Fibroblast of villous mesenchyme (primary cell): ENCODE data around the gene RNF2. TPM values are rescaled to one million over a fixed set of nuclear protein-coding genes. Genes with fewer than 3 reads are reported as not detected.

Experiments
- DNase-seq: peaks from one replicate; pipeline ENCODE4 v3.0.0-alpha.2; 2010; ENCODE audit warnings: low read depth
- H3K4me3 ChIP-seq: 2 replicates; pipeline ENCODE4 v1.5.1; 2011; ENCODE audit warnings: low read depth, mild to moderate bottlenecking, low read length
- CTCF ChIP-seq: IDR thresholded peaks from 2 replicates; pipeline ENCODE4 v1.5.1; 2012; ENCODE audit warnings: low read depth, mild to moderate bottlenecking, low read length; ENCODE audit not compliant: insufficient read depth
- total RNA-seq: library from RNA; depleted of rRNA; stranded (reverse); fragments of >200 nt; gene quantifications from 2 replicates; pipeline ENCODE4 v1.2.3, GENCODE V29; 2012

Gene RNF2
- total RNA-seq, 1 donor = 27.2 TPM

GRCh38 chr1:185083818-185084217, 38.5 kb downstream of the RNF2 start:
- DNase-seq = no peak
- TF ChIP-seq CTCF = no peak
- H3K4me3 ChIP-seq = no peak overlapping the region

GRCh38 chr1:185087101-185087500, 41.7 kb downstream of the RNF2 start:
- H3K4me3 ChIP-seq = no peak overlapping the region
- TF ChIP-seq CTCF = no peak
- no peak for DNase-seq

DNA sequence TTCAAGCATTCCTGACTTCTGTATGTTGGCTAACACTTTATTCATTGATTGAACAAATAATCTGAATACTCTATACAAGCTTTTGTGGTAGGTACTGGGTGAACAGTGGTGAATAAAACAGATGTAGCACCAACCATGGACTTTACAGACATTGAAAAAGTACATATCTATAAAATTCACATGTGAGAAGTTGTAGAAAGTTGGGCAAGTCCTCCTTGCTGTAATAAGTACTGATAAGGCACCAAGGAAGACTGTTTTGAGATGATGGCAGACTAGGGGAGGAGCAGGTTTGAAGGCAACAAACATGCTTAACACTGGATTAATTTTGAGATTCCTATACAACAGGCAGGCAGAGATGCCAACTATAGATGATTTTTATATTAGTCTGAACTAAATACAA, 42.4 kb downstream of the RNF2 start:
- DNase-seq = no peak
- H3K4me3 ChIP-seq = no peak overlapping the region
- no peak for TF ChIP-seq CTCF

DNA sequence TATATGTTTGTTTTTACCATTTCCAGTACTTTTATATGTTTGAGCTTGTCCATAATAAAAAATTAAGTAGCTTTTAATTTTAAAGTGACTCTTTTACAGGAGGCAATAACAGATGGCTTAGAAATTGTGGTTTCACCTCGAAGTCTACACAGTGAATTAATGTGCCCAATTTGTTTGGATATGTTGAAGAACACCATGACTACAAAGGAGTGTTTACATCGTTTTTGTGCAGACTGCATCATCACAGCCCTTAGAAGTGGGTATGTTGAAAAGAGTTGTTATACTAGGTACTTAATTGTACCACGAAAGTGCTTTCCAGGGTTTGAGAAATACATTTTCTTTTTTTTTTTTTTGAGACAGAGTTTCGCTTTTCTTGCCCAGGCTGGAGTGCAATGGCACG, 46.1 kb downstream of the RNF2 start:
- TF ChIP-seq CTCF = no peak
- no peak overlapping the region for H3K4me3 ChIP-seq
- DNase-seq = no peak

GRCh38 chr1:185094761-185095160, 49.4 kb downstream of the RNF2 start:
- H3K4me3 ChIP-seq = no peak overlapping the region
- no peak for TF ChIP-seq CTCF
- DNase-seq = no peak

- no peak for DNase-seq
- no peak overlapping the region for H3K4me3 ChIP-seq
- TF ChIP-seq CTCF = no peak
Measured at GRCh38 chr1:185096531-185096930, 51.2 kb downstream of the RNF2 start.

GRCh38 chr1:185104083-185104482, 58.7 kb downstream of the RNF2 start:
- H3K4me3 ChIP-seq = no peak overlapping the region
- no peak for TF ChIP-seq CTCF
- peak; percentile 5 for DNase-seq
